ENCODE results near the gene ZHX3.

DNA sequence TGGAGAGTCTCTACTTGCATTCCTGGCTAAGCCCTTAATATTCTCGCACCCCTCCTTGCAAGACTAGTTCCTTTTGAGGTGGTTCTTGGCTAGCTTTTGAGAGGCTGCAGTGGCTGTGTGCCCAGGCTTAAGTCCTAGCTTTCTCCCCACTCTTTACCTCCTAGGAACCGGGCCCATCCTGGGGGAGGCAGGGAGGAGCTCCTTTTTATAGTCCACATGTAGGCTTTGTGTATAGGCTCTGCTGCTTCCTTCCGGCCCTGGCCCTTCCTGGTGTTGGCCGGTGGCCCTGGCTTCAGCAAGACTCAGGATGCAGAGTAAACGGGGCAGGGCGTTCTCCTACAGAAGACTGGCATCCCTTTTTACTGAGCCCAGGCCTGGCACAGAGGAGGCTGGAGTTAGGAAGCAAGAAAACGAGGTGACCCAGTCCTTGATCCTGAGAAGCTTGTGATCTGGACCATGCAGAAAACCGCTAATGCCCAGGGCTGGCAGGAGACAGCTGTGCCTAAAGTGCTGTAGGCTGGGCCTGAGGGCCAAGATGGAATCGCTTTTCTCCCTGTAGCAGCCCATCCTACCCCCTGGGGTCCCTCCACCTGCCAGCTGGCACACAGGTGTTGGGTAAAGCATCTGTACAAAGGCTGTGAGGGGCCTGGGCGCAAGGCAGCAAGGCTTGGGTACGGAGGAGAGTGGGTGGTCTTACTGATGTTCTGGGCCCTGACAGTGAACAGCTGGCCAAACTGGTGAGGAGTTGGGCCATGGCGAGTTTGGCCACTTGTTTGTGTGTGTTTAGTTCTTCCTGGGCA lies 171.5 kb downstream of the ZHX3 start:
- TF ChIP-seq CTCF (IDR thresholded peaks at IDR 0.05; ENCODE audit: low read depth, low read length, poor library complexity, severe bottlenecking): no peak
- TF ChIP-seq EZH2phosphoT487 (IDR thresholded peaks at IDR 0.05; ENCODE audit: borderline replicate concordance, low read length): no peak

Data from DOHH2 (cell line).